HCT116 (cell line): ENCODE data around the gene TLK2. TPM values are rescaled to one million over a fixed set of nuclear protein-coding genes. Genes with fewer than 3 reads are reported as not detected.

Experiments used
- ATAC-seq: fragments of 200-7000 bp; cut with Tn5 transposase; 2 replicates; pipeline ENCODE4 v1.9.1; 2020; ENCODE audit warnings: mild to moderate bottlenecking, moderate library complexity
- BruUV-seq: library from RNA; stranded (reverse); fragments of 400-500 nt; replicated peaks from 2 replicates; lab custom pipeline; 2021; lab: Mats Ljungman, UMichigan
- CTCF ChIA-PET: fragments of 300-600 bp; sonication (Branson Sonifier 250); formaldehyde crosslinking; loops from one replicate; lab custom pipeline; 2021; ENCODE audit warnings: antibody characterized with exemption; lab: Charles Lee
- POLR2A ChIA-PET: fragments of 300-600, 350-600 bp; sonication (Branson Sonifier 250); formaldehyde crosslinking; loops from one replicate; lab custom pipeline; 2021; ENCODE audit warnings: antibody characterized with exemption; lab: Charles Lee
- RAD21 ChIA-PET, 2 experiments: fragments of 300-600 bp; sonication (Branson Sonifier 250); formaldehyde crosslinking; loops; one replicate each; lab custom pipeline; 2023; ENCODE audit warnings: low total read pairs in 2 of 2; ENCODE audit not compliant: uncharacterized antibody in 2 of 2, unreplicated experiment in 2 of 2, low non-redundant PET in 1 of 2; lab: Charles Lee
- DNase-seq: peaks from one replicate; pipeline ENCODE4 v3.0.0-alpha.2; 2010; ENCODE audit warnings: low read depth, low spot score
- H2AFZ ChIP-seq: fragments of 200-600 bp; shearing (Covaris generic), sonication (generic); 2 replicates; pipeline ENCODE4 v1.6.1; 2017; ENCODE audit warnings: low read depth, mixed run types, mixed read lengths, antibody characterized with exemption, low read length; ENCODE audit not compliant: poor library complexity, severe bottlenecking
- H3K27ac ChIP-seq: 2 replicates; pipeline ENCODE4 v1.5.1; 2012; ENCODE audit warnings: low read depth, low read length
- H3K27me3 ChIP-seq: fragments of 200-600 bp; sonication (generic); 2 replicates; pipeline ENCODE4 v1.6.1; 2016; ENCODE audit warnings: mixed run types, low read length, mixed read lengths; ENCODE audit not compliant: insufficient read depth
- H3K36me3 ChIP-seq, 2 experiments: fragments of 200-500 bp in 1 of 2; fragments of 200-600 bp in 1 of 2; sonication (Bioruptor generic) in 1 of 2; sonication (generic) in 1 of 2; 2 replicates each; pipeline versions ENCODE4 v1.5.1 to v1.6.1; 2014 to 2016; ENCODE audit warnings: low read length in 2 of 2, inconsistent platforms in 1 of 2, mixed read lengths in 1 of 2, mixed run types in 1 of 2; ENCODE audit not compliant: insufficient read depth in 2 of 2, control insufficient read depth in 1 of 2
- H3K4me1 ChIP-seq, 2 experiments: fragments of 200-600 bp in 1 of 2; sonication (generic) in 1 of 2; 2 replicates each; pipeline versions ENCODE4 v1.5.1 to v1.6.1; 2012 to 2017; ENCODE audit warnings: low read length in 2 of 2, inconsistent platforms in 1 of 2, mild to moderate bottlenecking in 1 of 2, mixed read lengths in 1 of 2, mixed run types in 1 of 2, moderate library complexity in 1 of 2; ENCODE audit not compliant: insufficient read depth in 2 of 2, control insufficient read depth in 1 of 2
- H3K4me2 ChIP-seq: fragments of 200-600 bp; sonication (generic); 2 replicates; pipeline ENCODE4 v1.6.1; 2017; ENCODE audit warnings: mixed run types, low read length, mixed read lengths
- H3K4me3 ChIP-seq, 2 experiments: fragments of 200-600 bp in 1 of 2; sonication (generic) in 1 of 2; replicated peaks in 1 of 2; 2 replicates each; pipeline ENCODE4 v1.5.1; 2011 to 2016; ENCODE audit warnings: low read length in 2 of 2, control low read depth in 1 of 2, low read depth in 1 of 2, mild to moderate bottlenecking in 1 of 2, mixed read lengths in 1 of 2, mixed run types in 1 of 2
- H3K79me2 ChIP-seq: fragments of 200-600 bp; sonication (generic); 2 replicates; pipeline ENCODE4 v1.6.1; 2017; ENCODE audit warnings: mild to moderate bottlenecking, mixed run types, low read length, moderate library complexity, mixed read lengths; ENCODE audit not compliant: insufficient read depth
- H3K9ac ChIP-seq: fragments of 200-600 bp; sonication (generic); 2 replicates; pipeline ENCODE4 v1.6.1; 2016; ENCODE audit warnings: low read length, mixed read lengths
- H3K9me2 ChIP-seq: fragments of 200-600 bp; sonication (generic), shearing (Covaris generic); 2 replicates; pipeline ENCODE4 v1.6.1; 2017; ENCODE audit warnings: mixed run types, mild to moderate bottlenecking, moderate library complexity; ENCODE audit not compliant: insufficient read depth
- H3K9me3 ChIP-seq, 2 experiments: fragments of 200-500 bp in 1 of 2; fragments of 200-600 bp in 1 of 2; sonication (Bioruptor generic) in 1 of 2; sonication (generic) in 1 of 2; 2 replicates each; pipeline ENCODE4 v1.6.1; 2014 to 2017; ENCODE audit warnings: low read length in 2 of 2, mixed read lengths in 2 of 2, inconsistent platforms in 1 of 2, low read depth in 1 of 2, mild to moderate bottlenecking in 1 of 2, mixed run types in 1 of 2, moderate library complexity in 1 of 2; ENCODE audit not compliant: control insufficient read depth in 1 of 2, insufficient read depth in 1 of 2
- H4K20me1 ChIP-seq: fragments of 200-600 bp; sonication (generic), shearing (Covaris generic); 2 replicates; pipeline ENCODE4 v1.6.1; 2017; ENCODE audit warnings: mixed run types, mild to moderate bottlenecking, moderate library complexity; ENCODE audit not compliant: insufficient read depth
- CBX3 ChIP-seq: IDR thresholded peaks from 2 replicates; pipeline ENCODE4 v1.6.1; 2012; ENCODE audit warnings: low read depth
- CEBPB ChIP-seq: IDR thresholded peaks from 2 replicates; pipeline ENCODE4 v1.6.1; 2012; ENCODE audit warnings: low read depth
- EGR1 ChIP-seq: IDR thresholded peaks from 2 replicates; pipeline ENCODE4 v1.6.1; 2012; ENCODE audit warnings: low read depth
- EZH2 ChIP-seq: fragments of 200-600 bp; sonication (generic); IDR thresholded peaks from 2 replicates; pipeline ENCODE4 v1.6.1; 2017; ENCODE audit warnings: antibody characterized with exemption, mixed run types
- EZH2phosphoT487 ChIP-seq: fragments of 200-600 bp; IDR thresholded peaks from 2 replicates; pipeline ENCODE4 v1.6.1; 2018; ENCODE audit warnings: antibody characterized with exemption, borderline replicate concordance
- FOSL1 ChIP-seq: IDR thresholded peaks from 2 replicates; pipeline ENCODE4 v1.6.1; 2012; ENCODE audit warnings: low read depth
- POLR2A ChIP-seq: IDR thresholded peaks from 2 replicates; pipeline ENCODE4 v1.7.0; 2011; ENCODE audit warnings: borderline replicate concordance; ENCODE audit not compliant: insufficient read depth, insufficient read length; ENCODE audit errors: extremely low read depth
- RAD21 ChIP-seq: IDR thresholded peaks from 2 replicates; pipeline ENCODE4 v1.6.1; 2012; ENCODE audit warnings: low read depth, mild to moderate bottlenecking
- SRF ChIP-seq: IDR thresholded peaks from 2 replicates; pipeline ENCODE4 v1.6.1; 2012; ENCODE audit warnings: low read depth
- intact Hi-C: fragments of 100-400 bp; cut with micrococcal nuclease; formaldehyde crosslinking; loops from 2 replicates; pipeline ENCODE4 v1.10.0; 2022
- total RNA-seq: library from RNA; stranded (reverse); gene quantifications from one replicate; pipeline ENCODE4 v1.2.1, GENCODE V29; 2021; ENCODE audit not compliant: unreplicated experiment
- TF ChIP-seq, protein P1 (sequence below), 3 experiments: fragments of 200-600 bp in 1 of 3; sonication (generic) in 1 of 3; IDR thresholded peaks in 2 of 3; conservative IDR thresholded peaks in 1 of 3; 2 replicates each; pipeline ENCODE4 v1.5.1; 2012 to 2017; ENCODE audit warnings: low read depth in 2 of 3, low read length in 2 of 3, antibody characterized with exemption in 1 of 3, borderline replicate concordance in 1 of 3, control low read depth in 1 of 3, mild to moderate bottlenecking in 1 of 3, mixed read lengths in 1 of 3, mixed run types in 1 of 3, moderate library complexity in 1 of 3; ENCODE audit not compliant: insufficient read depth in 1 of 3
- TF ChIP-seq, protein P2 (sequence below): IDR thresholded peaks from 2 replicates; pipeline ENCODE4 v1.6.1; 2012; ENCODE audit warnings: low read depth

The TLK2 gene
- total RNA-seq, 1 experiment from 2014 or later, result 56.6 TPM

DNA sequence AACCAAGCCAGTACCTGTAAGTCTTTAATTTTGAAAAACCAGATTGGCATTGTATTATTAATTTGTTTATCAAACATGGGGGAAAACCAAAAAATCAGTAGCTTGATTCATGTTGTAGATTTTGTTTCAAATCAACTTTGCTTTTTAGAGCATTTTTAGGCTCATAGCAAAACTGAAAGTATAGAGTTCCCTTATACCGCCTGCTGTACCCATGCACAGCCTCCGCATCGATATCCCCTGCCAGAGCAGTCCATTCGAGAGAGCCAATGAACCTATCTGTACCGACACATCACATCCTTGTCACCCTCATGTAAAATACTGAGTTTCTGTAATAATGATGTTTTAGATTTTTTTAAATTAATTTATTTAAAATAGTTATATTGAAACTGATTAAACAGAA is 132.7 kb downstream of the TLK2 start:
- no peak for DNase-seq
- CTCF ChIA-PET, result no interaction called here
- POLR2A ChIA-PET, result no interaction called here
- intact Hi-C loops, result no loop called here
- Histone ChIP-seq H4K20me1 (0 out of 2 replicates have a peak, but pooled peaks cover 3% of the 10 kb centered on the region), H3K4me3 (no peak overlapping the region)
- TF ChIP-seq SRF (no peak), EZH2 (no peak), FOSL1 (no peak), CBX3 (no peak), EGR1 (no peak), EZH2phosphoT487 (no peak), CEBPB (no peak), POLR2A (no peak), RAD21 (no peak)
- TF ChIP-seq, protein P1, sequence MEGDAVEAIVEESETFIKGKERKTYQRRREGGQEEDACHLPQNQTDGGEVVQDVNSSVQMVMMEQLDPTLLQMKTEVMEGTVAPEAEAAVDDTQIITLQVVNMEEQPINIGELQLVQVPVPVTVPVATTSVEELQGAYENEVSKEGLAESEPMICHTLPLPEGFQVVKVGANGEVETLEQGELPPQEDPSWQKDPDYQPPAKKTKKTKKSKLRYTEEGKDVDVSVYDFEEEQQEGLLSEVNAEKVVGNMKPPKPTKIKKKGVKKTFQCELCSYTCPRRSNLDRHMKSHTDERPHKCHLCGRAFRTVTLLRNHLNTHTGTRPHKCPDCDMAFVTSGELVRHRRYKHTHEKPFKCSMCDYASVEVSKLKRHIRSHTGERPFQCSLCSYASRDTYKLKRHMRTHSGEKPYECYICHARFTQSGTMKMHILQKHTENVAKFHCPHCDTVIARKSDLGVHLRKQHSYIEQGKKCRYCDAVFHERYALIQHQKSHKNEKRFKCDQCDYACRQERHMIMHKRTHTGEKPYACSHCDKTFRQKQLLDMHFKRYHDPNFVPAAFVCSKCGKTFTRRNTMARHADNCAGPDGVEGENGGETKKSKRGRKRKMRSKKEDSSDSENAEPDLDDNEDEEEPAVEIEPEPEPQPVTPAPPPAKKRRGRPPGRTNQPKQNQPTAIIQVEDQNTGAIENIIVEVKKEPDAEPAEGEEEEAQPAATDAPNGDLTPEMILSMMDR (IDR thresholded peaks at IDR 0.05 in 2 of 3, conservative IDR thresholded peaks at IDR 0.05 in 1 of 3; ENCODE audit: borderline replicate concordance in 1 of 3, insufficient read depth in 1 of 3, low read depth in 2 of 3, low read length in 2 of 3), result no peak
- TF ChIP-seq, protein P2, sequence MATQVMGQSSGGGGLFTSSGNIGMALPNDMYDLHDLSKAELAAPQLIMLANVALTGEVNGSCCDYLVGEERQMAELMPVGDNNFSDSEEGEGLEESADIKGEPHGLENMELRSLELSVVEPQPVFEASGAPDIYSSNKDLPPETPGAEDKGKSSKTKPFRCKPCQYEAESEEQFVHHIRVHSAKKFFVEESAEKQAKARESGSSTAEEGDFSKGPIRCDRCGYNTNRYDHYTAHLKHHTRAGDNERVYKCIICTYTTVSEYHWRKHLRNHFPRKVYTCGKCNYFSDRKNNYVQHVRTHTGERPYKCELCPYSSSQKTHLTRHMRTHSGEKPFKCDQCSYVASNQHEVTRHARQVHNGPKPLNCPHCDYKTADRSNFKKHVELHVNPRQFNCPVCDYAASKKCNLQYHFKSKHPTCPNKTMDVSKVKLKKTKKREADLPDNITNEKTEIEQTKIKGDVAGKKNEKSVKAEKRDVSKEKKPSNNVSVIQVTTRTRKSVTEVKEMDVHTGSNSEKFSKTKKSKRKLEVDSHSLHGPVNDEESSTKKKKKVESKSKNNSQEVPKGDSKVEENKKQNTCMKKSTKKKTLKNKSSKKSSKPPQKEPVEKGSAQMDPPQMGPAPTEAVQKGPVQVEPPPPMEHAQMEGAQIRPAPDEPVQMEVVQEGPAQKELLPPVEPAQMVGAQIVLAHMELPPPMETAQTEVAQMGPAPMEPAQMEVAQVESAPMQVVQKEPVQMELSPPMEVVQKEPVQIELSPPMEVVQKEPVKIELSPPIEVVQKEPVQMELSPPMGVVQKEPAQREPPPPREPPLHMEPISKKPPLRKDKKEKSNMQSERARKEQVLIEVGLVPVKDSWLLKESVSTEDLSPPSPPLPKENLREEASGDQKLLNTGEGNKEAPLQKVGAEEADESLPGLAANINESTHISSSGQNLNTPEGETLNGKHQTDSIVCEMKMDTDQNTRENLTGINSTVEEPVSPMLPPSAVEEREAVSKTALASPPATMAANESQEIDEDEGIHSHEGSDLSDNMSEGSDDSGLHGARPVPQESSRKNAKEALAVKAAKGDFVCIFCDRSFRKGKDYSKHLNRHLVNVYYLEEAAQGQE, result no peak
- TF ChIP-seq, all 23 proteins: peak for 0
- no peaks in the 10 kb centered on the region for H3K9me3 ChIP-seq
- no peaks in the 10 kb centered on the region for H3K9me2 ChIP-seq
- H3K4me2 ChIP-seq, result no peak overlapping the region
- peaks cover 34 to 39% of the 10 kb centered on the region in 2 experiments for H3K36me3 ChIP-seq
- no peaks in the 10 kb centered on the region for H3K4me1 ChIP-seq
- ATAC-seq, result no peak
- BruUV-seq, result no TSS peak
- RAD21 ChIA-PET, result no interaction called here
- no peaks in the 10 kb centered on the region for H3K79me2 ChIP-seq
- H3K9ac ChIP-seq, result no peak overlapping the region
- no peaks in the 10 kb centered on the region for H3K27me3 ChIP-seq
- no peak overlapping the region for H2AFZ ChIP-seq
- H3K27ac ChIP-seq, result no peak overlapping the region
